ENCODE data around the gene CAPN5. TPM values are rescaled to one million over a fixed set of nuclear protein-coding genes. Genes with fewer than 3 reads are reported as not detected.

CAPN5 gene
- total RNA-seq, 1 donor from 2014 or later: 29.7 TPM

DNA sequence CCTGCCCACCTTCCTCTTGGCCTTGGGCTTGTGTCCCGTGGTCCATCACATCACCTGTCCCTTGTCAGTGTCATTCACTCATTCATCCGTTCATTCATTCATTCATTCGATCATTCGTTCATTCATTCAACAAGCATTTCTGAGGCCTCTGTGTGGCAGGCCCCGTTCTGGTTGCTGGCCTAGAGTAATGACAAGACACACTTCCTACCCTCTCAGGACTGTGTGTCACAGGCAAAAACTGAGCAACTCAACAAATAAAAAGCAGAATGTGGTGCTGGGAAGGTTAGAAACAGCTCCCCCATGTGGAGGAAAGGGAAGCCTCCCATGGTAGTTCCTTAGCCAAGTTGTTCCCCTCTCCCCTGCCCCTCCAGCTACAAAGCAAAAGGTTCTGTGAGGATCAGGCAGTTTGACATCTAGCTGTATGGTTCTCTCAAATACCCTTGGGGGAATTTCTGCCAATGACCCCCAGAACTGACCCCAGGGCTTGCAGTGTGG is 34.3 kb downstream of the CAPN5 start:
- peaks cover 11% of the 10 kb centered on the region for H3K36me3 Mint-ChIP-seq (ENCODE audit: low read depth, unreplicated experiment)
- no peak overlapping the region for H3K27ac Mint-ChIP-seq (ENCODE audit: unreplicated experiment)
- no peak for DNase-seq (ENCODE audit: low spot score)
- no peaks in the 10 kb centered on the region for H3K9me3 Mint-ChIP-seq (ENCODE audit: unreplicated experiment)
- TF ChIP-seq, protein P1, sequence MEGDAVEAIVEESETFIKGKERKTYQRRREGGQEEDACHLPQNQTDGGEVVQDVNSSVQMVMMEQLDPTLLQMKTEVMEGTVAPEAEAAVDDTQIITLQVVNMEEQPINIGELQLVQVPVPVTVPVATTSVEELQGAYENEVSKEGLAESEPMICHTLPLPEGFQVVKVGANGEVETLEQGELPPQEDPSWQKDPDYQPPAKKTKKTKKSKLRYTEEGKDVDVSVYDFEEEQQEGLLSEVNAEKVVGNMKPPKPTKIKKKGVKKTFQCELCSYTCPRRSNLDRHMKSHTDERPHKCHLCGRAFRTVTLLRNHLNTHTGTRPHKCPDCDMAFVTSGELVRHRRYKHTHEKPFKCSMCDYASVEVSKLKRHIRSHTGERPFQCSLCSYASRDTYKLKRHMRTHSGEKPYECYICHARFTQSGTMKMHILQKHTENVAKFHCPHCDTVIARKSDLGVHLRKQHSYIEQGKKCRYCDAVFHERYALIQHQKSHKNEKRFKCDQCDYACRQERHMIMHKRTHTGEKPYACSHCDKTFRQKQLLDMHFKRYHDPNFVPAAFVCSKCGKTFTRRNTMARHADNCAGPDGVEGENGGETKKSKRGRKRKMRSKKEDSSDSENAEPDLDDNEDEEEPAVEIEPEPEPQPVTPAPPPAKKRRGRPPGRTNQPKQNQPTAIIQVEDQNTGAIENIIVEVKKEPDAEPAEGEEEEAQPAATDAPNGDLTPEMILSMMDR (IDR thresholded peaks at IDR 0.05; ENCODE audit: unreplicated experiment): peak; percentile 53
- H3K4me3 Mint-ChIP-seq (ENCODE audit: unreplicated experiment): no peak overlapping the region
- no peaks in the 10 kb centered on the region for H3K4me1 Mint-ChIP-seq (ENCODE audit: unreplicated experiment)
- H3K27me3 Mint-ChIP-seq (ENCODE audit: unreplicated experiment): peaks cover 18% of the 10 kb centered on the region

GRCh38 chr11:77102246-77103210 is 35.8 kb downstream of the CAPN5 start, which contains the start of gene OMP:
OMP (plus strand) TSS chr11:77102840; CDS start chr11:77102840, 0 bp downstream.
- H3K27me3 Mint-ChIP-seq (ENCODE audit: unreplicated experiment): peaks cover 18% of the 10 kb centered on the region
- H3K36me3 Mint-ChIP-seq (ENCODE audit: low read depth, unreplicated experiment): peaks cover 10% of the 10 kb centered on the region
- no peak within 1 kb of the TSS for H3K27ac Mint-ChIP-seq (ENCODE audit: unreplicated experiment)
- no peak for DNase-seq (ENCODE audit: low spot score)
- no peaks in the 10 kb centered on the region for H3K4me1 Mint-ChIP-seq (ENCODE audit: unreplicated experiment)
- TF ChIP-seq, protein P1 (IDR thresholded peaks at IDR 0.05; ENCODE audit: unreplicated experiment): no peak
- H3K9me3 Mint-ChIP-seq (ENCODE audit: unreplicated experiment): no peaks in the 10 kb centered on the region
- peak within 1 kb of the TSS; percentile 59 for H3K4me3 Mint-ChIP-seq (ENCODE audit: unreplicated experiment)

DNA sequence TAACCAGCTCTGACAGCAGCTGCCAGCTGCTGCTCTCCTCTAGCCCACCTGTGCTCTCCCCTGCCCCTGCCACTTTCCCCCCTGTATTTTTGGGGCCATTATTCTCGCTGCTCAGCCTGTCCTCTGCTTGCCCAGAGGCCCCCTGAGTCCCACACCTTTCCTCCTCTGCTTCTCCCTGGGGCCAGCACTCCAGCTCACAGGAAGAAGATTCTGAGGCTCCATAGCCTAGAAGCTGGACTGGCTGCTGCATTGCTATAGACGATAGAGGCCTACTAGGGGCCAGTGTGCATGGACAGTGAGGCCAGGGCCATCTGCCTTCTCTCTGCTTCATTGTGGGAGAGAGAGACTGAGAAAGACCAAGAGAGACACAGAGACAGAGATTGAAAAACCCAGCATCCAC is 36.5 kb downstream of the CAPN5 start:
- Mint-ChIP-seq H3K4me3 (ENCODE audit: unreplicated experiment) (peak overlapping the region; percentile 59), H3K36me3 (ENCODE audit: low read depth, unreplicated experiment) (peaks cover 10% of the 10 kb centered on the region), H3K4me1 (ENCODE audit: unreplicated experiment) (no peaks in the 10 kb centered on the region), H3K9me3 (ENCODE audit: unreplicated experiment) (no peaks in the 10 kb centered on the region), H3K27me3 (ENCODE audit: unreplicated experiment) (peaks cover 20% of the 10 kb centered on the region), H3K27ac (ENCODE audit: unreplicated experiment) (no peak overlapping the region)
- no peak for DNase-seq (ENCODE audit: low spot score)
- TF ChIP-seq, protein P1 (IDR thresholded peaks at IDR 0.05; ENCODE audit: unreplicated experiment): no peak

DNA sequence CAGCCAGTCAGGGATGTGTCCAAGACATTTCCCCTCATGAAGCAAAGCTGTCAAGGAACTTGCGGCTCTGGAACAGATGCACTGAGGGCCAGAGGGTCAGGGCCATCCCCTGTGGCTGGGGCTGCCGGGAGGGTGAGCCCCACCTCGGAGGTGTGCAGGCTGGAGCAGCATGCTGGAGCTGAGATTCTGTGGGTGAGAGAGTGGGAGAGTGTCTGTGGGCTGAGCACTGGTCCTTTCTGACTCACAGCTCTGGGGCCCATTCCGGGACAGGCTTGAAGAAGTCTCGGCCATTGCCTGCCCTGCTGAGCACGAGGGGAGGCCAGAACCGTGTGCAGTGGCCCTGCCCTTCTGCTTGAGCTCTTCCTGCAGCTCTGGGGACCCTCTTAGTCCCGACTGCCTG is 38.0 kb downstream of the CAPN5 start:
- peaks cover 17% of the 10 kb centered on the region for H3K36me3 Mint-ChIP-seq (ENCODE audit: low read depth, unreplicated experiment)
- TF ChIP-seq, protein P1 (IDR thresholded peaks at IDR 0.05; ENCODE audit: unreplicated experiment): no peak
- DNase-seq (ENCODE audit: low spot score): no peak
- H3K4me3 Mint-ChIP-seq (ENCODE audit: unreplicated experiment): no peak overlapping the region
- H3K4me1 Mint-ChIP-seq (ENCODE audit: unreplicated experiment): no peaks in the 10 kb centered on the region
- no peaks in the 10 kb centered on the region for H3K9me3 Mint-ChIP-seq (ENCODE audit: unreplicated experiment)
- peaks cover 20% of the 10 kb centered on the region for H3K27me3 Mint-ChIP-seq (ENCODE audit: unreplicated experiment)
- H3K27ac Mint-ChIP-seq (ENCODE audit: unreplicated experiment): no peak overlapping the region

DNA sequence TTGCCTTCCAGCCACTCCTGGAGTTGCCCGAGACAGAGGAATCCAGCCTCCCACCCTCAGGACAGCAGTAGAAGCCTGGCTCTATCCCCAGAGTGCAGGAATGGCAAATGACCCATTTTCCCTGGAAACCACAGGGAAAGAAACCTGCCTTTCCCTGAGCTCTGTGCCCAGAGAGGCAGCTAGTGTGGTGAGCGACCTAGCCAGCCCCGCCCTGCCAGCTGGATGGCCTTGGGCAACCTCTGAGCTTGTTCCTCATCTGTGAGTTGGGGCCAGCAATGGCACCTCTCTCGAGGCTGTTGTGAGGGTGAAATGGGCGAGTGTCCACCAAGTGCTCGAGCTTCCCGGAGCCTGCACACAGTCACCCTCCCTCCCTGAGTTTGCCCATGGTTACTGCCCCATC is 39.5 kb downstream of the CAPN5 start:
- no peak for DNase-seq (ENCODE audit: low spot score)
- Mint-ChIP-seq H3K36me3 (ENCODE audit: low read depth, unreplicated experiment) (peaks cover 17% of the 10 kb centered on the region), H3K9me3 (ENCODE audit: unreplicated experiment) (no peaks in the 10 kb centered on the region)

More for the DNA sequence above, 39.5 kb downstream of the CAPN5 start:
- Mint-ChIP-seq H3K27ac (ENCODE audit: unreplicated experiment) (no peak overlapping the region), H3K4me3 (ENCODE audit: unreplicated experiment) (no peak overlapping the region), H3K27me3 (ENCODE audit: unreplicated experiment) (peaks cover 19% of the 10 kb centered on the region), H3K4me1 (ENCODE audit: unreplicated experiment) (peaks cover under 1% of the 10 kb centered on the region)
- TF ChIP-seq, protein P1 (IDR thresholded peaks at IDR 0.05; ENCODE audit: unreplicated experiment): no peak
